GM20000 (cell line): Measurements from ENCODE around the gene PPFIA4.

ENCODE experiments used
- DNase-seq: peaks from one replicate; pipeline ENCODE4 v3.0.0; 2012; ENCODE audit warnings: low spot score
- TF ChIP-seq, protein P1 (sequence below): IDR thresholded peaks from 2 replicates; pipeline ENCODE4 v1.5.1; 2012; ENCODE audit warnings: mild to moderate bottlenecking, control low read depth; ENCODE audit errors: extremely low read depth, missing control alignments

The PPFIA4 gene

DNA sequence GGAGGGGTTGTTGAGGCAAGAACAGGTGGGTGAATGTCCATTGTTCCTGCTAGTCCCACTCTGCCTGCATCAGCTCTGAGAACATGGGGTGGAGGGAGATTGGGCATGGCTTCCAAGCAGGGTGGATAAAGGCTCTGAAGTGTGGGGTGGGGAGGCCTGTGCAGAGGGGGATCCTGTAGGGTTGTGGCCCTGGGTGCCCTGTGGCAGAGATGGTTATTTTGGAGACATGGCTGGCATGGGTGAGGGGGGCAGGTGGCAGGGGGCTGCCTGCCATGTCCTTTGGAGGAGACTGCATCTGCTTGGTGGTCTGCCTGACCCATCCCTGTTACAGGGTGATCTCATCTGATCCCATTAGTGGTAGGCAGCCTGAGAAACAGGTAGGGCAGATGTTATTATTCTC lies 48.3 kb downstream of the PPFIA4 start:
- no peak for DNase-seq
- TF ChIP-seq, protein P1, sequence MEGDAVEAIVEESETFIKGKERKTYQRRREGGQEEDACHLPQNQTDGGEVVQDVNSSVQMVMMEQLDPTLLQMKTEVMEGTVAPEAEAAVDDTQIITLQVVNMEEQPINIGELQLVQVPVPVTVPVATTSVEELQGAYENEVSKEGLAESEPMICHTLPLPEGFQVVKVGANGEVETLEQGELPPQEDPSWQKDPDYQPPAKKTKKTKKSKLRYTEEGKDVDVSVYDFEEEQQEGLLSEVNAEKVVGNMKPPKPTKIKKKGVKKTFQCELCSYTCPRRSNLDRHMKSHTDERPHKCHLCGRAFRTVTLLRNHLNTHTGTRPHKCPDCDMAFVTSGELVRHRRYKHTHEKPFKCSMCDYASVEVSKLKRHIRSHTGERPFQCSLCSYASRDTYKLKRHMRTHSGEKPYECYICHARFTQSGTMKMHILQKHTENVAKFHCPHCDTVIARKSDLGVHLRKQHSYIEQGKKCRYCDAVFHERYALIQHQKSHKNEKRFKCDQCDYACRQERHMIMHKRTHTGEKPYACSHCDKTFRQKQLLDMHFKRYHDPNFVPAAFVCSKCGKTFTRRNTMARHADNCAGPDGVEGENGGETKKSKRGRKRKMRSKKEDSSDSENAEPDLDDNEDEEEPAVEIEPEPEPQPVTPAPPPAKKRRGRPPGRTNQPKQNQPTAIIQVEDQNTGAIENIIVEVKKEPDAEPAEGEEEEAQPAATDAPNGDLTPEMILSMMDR, result no peak

DNA sequence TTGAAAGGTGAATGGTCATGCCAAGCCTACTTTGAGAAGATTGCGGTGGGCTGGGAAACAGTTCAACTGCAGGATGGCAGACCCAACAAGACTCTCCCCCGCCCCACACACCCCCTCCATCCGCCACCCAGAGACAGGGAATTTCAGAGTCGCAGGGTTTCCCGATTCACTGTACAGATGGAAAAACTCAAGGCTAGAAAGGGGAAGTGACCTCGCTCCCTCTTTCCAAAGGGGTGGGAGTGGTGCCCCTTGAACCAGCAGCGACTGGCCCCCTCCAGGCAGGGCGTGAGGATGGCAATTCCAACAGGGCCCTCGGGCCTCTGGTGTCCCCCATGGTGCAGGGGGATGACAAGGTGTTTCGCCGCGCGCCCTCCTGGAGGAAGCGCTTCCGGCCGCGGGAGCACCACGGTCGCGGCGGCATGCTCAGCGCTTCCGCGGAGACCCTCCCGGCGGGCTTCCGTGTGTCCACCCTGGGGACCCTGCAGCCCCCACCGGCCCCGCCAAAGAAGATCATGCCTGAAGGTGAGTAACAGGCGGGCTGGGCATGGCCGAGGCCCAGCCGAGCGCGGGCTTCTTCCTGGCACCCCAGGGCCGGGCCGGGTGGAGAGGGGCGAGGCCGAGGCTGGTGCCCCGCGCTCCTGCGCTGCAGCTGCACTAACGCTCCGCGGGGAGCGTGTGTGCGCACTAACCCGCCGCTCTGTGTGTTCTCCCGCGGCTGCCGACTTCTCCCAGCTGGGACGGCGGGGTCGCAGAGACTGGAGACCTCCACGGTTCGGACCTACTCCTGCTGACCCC lies 49.1 kb downstream of the PPFIA4 start:
- TF ChIP-seq, protein P1, result no peak
- no peak for DNase-seq

DNA sequence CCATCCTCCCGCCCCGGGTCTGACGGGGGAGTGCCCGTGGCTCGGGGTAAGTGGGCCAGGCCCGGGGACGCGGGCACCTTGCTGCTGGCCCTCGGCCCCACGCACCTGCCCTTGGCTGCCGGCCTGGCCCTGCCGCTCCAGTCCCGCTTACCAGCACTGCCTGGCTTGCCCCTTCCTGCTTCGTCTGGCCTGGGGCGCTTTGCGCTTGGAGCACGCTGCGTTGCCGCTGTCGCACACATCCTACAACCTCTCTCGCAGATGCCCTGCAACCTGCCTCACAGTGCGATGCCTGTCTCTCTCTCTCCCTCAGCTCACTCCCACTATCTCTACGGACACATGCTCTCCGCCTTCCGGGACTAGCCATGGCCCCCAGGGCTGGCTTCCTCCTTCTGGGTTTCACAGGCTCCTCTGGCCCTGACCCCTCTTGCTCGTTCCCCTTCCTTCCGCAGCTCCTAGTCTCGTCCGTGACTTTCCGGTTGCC lies 49.8 kb downstream of the PPFIA4 start:
- DNase-seq, result no peak
- TF ChIP-seq, protein P1, result no peak

DNA sequence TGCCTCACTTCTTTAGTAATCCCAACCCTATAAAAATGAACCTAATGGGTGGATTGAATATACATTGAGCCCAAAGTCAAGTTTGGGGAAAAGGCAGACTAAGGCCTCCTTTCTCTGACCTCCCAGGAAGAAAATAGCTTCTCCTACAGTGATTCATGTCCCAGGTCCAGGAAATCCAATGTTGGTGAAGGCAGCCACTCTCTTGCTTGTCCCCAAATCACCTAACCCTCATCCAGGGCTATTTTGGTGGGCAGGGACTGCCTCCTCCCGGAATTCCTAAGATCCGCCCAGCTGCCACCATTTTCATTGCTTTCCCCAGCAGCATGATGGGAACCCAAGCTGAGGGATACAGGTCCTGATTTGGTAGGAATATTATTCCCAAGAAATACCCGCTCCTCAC lies 51.1 kb downstream of the PPFIA4 start:
- TF ChIP-seq, protein P1, result no peak
- no peak for DNase-seq

DNA sequence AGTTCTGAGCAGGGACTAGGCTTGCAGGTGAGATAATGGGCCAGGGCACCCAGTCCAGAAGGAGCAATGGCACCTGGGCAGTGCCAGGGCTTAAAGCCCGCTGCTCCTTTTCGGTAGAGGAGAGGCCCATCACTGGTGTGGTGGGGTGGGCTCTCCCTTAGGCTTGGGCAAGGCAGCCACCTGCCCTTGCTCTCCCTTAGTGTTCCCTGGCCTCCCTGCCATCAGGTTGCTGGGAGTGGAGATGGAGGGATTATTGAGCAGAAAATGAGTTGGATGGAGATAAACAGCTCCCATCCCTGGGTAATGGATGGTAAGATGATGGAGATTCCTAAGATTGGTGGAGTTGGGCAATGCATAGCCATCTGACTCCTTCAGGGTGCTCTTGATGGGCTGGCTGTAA lies 51.7 kb downstream of the PPFIA4 start:
- TF ChIP-seq, protein P1, result no peak
- no peak for DNase-seq

DNA sequence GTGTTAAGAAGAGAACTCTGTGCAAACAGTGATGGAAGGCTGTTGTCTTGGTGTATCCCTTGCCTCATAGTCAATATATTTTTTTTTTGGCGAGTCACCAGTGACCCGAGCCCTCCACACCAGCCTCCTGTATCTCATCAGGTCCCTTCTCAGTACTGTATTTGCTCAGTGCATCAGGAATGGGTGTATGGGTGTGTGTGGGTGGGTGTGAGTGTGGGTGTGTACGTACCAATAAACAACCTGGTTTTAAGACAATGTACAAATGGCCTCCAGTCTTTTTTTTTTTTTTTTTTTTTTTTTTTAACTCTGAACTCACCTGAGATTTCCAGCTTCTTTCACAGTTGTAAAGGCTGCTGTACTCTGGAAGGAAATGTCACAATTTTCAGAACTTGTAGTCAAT lies 52.2 kb downstream of the PPFIA4 start:
- TF ChIP-seq, protein P1, result no peak
- no peak for DNase-seq

DNA sequence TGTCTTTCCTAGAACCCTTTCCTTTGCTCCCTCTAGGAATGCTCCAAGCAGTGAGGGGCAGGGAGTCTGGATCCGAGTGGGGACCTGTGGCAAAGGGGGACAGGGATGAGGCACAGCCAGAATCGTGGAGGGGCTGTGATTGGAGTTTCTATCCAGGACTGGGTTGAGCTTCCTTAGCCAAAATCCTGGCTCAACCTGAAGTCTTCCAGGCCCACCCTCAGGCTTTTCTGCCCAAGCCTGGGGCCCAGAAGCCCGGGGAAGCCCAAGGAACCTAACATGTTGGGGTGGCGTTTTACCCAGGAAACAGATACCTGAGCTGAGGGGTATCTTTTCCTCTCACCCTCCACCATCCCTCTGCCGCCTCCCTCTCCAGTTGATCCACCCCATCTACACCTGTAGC lies 54.2 kb downstream of the PPFIA4 start:
- no peak for DNase-seq
- TF ChIP-seq, protein P1, result no peak
